Coronary artery (tissue), 2 donors: Measurements from ENCODE around the gene IL23R.
A peak's percentile ranks its signal among the peaks of the same experiment; 100 is the strongest.
"Not testable (repeated sequence)": the region's sequence is repeated elsewhere in the genome, so short reads cannot be mapped to it uniquely, and the experiment has no call there.

Source experiments
- DNase-seq: peaks from one replicate; pipeline ENCODE4 v3.0.0-alpha.2; 2017; ENCODE audit warnings: low spot score
- H3K27ac ChIP-seq, 2 donors: fragments of 200-600 bp; sonication (generic); one replicate each; pipeline ENCODE4 v1.5.1; 2016 to 2019
- H3K4me3 ChIP-seq: fragments of 200-600 bp; sonication (generic); 2 replicates; pipeline ENCODE4 v1.5.1; 2016; ENCODE audit warnings: mild to moderate bottlenecking, moderate library complexity
- TF ChIP-seq, protein P1 (sequence below): fragments of 200-600 bp; sonication (generic); IDR thresholded peaks from one replicate; pipeline ENCODE4 v1.5.1; 2019; ENCODE audit warnings: antibody characterized with exemption

Gene IL23R

DNA sequence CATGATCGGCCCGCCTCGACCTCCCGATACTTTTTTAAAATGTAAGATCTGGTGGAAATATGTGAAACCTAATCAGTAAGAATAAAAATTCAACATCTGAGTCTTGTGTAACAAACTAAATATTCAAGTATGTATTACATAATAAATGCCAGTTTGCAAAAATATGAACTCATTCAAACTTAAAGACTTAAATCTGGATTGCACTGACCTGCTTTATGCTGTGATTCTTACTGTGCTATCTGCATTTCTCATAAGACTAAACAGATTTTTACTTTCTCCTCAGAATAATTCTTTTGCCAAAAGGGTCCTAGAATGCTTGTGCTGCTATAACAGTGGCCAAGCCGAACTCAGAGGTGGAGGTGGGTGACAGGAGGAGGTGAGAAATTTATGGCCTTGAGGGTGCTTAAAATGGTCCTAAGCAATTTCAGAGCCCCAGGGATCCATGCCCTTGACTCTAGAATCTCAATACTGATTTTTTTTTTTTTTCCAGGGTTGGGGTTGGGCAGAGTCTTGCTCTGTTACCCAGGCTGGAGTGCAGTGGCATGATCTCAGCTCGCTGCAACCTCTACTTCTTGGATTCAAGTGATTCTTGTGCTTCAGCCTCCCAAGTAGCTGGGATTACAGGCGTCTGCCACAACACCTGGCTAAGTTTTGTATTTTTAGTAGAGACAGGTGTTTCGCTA is 38.2 kb downstream of the IL23R start:
- no peak overlapping the region for H3K27ac ChIP-seq

DNA sequence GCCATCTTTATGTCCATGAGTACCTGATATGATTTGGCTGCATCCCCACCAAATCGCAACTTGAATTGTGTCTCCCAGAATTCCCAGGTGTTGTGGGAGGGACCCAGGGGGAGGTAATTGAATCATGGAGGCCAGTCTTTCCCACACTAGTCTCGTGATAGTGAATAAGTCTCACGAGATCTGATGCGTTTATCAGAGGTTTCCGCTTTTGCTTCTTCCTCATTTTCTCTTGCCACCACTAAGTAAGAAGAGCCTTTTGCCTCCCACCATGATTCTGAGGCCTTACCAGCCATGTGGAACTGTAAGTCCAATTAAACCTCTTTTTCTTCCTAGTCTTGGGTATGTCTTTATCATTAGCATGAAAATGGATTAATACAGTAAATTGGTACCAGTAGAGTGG is 41.1 kb downstream of the IL23R start:
- DNase-seq, H3K27ac ChIP-seq, H3K4me3 ChIP-seq: not testable (repeated sequence)

More for the DNA sequence above, 38.2 kb downstream of the IL23R start:
- no peak for DNase-seq
- H3K4me3 ChIP-seq: no peak overlapping the region
- TF ChIP-seq, protein P1, sequence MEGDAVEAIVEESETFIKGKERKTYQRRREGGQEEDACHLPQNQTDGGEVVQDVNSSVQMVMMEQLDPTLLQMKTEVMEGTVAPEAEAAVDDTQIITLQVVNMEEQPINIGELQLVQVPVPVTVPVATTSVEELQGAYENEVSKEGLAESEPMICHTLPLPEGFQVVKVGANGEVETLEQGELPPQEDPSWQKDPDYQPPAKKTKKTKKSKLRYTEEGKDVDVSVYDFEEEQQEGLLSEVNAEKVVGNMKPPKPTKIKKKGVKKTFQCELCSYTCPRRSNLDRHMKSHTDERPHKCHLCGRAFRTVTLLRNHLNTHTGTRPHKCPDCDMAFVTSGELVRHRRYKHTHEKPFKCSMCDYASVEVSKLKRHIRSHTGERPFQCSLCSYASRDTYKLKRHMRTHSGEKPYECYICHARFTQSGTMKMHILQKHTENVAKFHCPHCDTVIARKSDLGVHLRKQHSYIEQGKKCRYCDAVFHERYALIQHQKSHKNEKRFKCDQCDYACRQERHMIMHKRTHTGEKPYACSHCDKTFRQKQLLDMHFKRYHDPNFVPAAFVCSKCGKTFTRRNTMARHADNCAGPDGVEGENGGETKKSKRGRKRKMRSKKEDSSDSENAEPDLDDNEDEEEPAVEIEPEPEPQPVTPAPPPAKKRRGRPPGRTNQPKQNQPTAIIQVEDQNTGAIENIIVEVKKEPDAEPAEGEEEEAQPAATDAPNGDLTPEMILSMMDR: no peak

DNA sequence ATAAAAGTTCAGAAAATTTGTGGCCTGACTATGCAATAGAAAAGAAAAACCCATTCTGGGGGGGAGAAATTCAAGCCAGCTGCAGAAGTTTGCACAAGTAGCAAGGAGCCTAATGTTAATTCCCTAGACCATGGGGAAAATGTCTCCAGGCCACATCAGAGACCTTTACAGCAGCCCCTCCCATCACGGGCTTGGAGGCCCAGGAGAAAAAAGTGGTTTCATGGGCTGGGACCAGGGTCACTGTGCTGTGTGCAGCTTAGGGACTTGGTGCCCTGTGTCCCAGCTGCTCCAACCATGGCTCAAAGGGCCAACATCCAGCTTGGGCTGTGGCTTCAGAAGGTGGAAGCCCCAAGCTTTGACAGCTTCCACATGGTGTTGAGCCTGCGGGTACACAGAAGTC is 42.0 kb downstream of the IL23R start:
- TF ChIP-seq, protein P1: no peak
- no peak overlapping the region for H3K4me3 ChIP-seq
- no peak overlapping the region for H3K27ac ChIP-seq
- no peak for DNase-seq

DNA sequence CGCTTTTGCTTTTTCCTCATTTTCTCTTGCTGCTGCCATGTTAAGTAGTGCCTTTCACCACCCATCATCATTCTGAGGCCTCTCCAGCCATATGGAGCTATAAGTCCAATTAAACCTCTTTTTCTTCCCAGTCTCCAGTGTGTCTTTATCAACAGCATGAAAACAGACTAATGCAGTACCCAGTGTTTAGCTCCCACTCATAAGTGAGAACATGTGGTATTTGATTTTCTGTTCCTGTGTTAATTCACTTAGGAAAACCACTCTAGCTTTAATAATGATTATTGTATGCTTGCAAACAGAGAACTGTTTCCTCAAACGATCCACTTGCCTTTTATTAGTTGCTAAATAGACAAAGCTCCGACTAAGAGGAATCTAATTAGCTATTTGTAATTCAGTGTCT is 43.3 kb downstream of the IL23R start:
- Histone ChIP-seq H3K4me3 (no peak overlapping the region), H3K27ac (no peak overlapping the region)
- DNase-seq: no peak
- TF ChIP-seq, protein P1: no peak

DNA sequence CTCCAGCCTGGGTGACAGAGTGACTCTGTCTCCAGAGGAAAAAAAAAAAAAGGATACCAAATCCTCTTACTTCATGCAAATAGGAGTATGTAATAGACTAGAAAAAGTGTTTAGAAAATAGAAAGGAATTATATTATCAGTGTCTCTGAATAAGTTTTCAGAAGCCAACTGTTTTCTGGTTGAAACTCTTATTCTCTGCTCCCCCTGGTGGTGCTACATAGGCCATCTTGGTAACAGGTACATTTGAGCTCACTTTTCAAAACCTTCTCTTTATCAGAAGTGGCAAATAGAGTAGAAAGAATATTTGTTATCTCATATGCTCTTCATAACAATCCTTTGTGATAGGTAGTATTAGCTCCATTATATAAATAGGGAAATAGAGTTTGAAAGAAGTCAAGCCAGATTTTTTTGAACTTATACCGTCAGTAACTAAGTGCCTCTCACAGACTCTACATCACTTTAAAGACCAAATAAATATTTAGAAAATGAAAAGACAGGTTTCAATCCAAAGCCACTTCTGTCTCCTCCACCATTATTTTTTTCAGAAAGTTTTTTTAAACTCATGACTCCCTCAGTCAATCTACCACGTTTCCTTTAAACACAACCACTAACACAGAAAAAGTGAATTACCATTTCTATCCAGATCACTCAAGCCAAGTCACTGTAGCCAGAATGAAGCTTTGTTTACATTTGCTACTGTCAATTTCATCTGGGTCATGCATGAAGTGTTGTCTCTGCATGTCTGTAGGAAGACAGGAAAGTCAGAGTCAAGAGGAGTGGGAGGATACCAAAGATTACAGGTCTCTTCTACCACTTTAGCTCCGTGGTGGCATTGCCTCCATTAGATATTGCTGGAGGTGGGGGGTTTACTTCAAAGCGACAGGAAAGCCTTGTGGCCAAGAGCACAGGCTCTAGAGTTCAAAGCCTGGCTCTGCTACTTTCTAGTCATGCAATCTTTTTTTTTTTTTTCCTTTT is 45.6 kb downstream of the IL23R start:
- H3K4me3 ChIP-seq: no peak overlapping the region
- TF ChIP-seq, protein P1: peak; percentile 27
- no peak for DNase-seq
- no peak overlapping the region for H3K27ac ChIP-seq

DNA sequence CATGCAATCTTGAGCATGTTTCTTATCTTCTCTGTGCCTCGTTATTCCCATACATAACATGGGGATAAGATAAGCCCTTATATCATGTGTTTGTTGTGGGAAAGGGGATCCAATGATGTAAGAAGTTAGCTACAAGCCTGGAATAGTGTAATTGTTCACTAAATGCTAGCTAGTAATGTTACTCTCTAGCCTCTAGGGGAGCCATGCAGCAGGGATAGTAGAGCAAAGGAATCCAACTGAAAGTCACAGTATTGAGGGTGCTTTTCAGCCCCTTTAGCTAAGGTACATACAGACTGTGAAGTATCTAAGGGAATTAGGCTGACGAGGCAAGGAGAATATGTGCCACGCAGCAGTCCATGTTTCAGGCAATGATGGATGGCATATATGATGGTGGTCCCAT is 46.9 kb downstream of the IL23R start:
- no peak overlapping the region for H3K27ac ChIP-seq
- no peak for DNase-seq
- TF ChIP-seq, protein P1: no peak
- H3K4me3 ChIP-seq: no peak overlapping the region

DNA sequence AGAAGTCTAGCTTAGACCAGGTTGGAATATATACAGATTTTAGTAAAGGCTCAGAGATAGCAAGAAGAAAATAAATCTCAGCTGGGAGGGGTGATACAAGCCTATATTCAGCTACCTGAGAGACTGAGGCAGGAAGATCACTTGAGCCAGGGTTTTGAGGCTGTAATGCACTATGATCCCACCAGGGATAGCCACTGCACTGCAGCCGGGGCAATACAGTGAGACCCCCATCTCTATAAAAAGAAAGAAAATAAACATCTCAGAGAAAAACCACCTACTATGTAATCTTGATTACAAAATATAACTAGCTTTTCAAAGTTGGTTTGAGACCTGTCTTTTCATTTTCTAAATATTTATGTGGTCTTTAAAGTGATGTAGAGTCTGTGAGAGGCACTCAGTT is 47.7 kb downstream of the IL23R start:
- Histone ChIP-seq H3K4me3 (no peak overlapping the region), H3K27ac (no peak overlapping the region)
- TF ChIP-seq, protein P1: no peak
- no peak for DNase-seq
